ACC112 (cell line): Measurements from ENCODE around the gene TFCP2L1.

Experiments
- H2AFZ ChIP-seq: fragments of 200-600 bp; sonication (generic); one replicate; pipeline ENCODE4 v1.6.0; 2017; ENCODE audit warnings: antibody characterized with exemption, low read length; ENCODE audit not compliant: unreplicated experiment
- H3K27ac ChIP-seq: fragments of 200-600 bp; sonication (generic); 2 replicates; pipeline ENCODE4 v1.5.1; 2014; ENCODE audit warnings: low read depth, mild to moderate bottlenecking, antibody characterized with exemption, low read length, moderate library complexity
- H3K27me3 ChIP-seq: fragments of 200-600 bp; sonication (generic); 2 replicates; pipeline ENCODE4 v1.6.1; 2014; ENCODE audit warnings: mild to moderate bottlenecking, antibody characterized with exemption, low read length, moderate library complexity, mixed read lengths; ENCODE audit not compliant: insufficient read depth
- H3K36me3 ChIP-seq: fragments of 200-600 bp; sonication (generic); 2 replicates; pipeline ENCODE4 v1.6.1; 2016; ENCODE audit warnings: mild to moderate bottlenecking, antibody characterized with exemption, low read length, moderate library complexity, mixed read lengths; ENCODE audit not compliant: insufficient read depth
- H3K4me1 ChIP-seq: fragments of 200-600 bp; sonication (generic); one replicate; pipeline ENCODE4 v1.6.1; 2016; ENCODE audit warnings: low read length, mixed read lengths; ENCODE audit not compliant: insufficient read depth, unreplicated experiment, control insufficient read depth
- H3K4me3 ChIP-seq: fragments of 200-600 bp; sonication (generic); 2 replicates; pipeline ENCODE4 v1.5.1; 2014; ENCODE audit warnings: mild to moderate bottlenecking, low read depth, low read length
- H3K79me2 ChIP-seq: fragments of 200-600 bp; sonication (generic); one replicate; pipeline ENCODE4 v1.6.0; 2016; ENCODE audit warnings: low read length; ENCODE audit not compliant: control insufficient read depth, unreplicated experiment, insufficient read depth

The TFCP2L1 gene

DNA sequence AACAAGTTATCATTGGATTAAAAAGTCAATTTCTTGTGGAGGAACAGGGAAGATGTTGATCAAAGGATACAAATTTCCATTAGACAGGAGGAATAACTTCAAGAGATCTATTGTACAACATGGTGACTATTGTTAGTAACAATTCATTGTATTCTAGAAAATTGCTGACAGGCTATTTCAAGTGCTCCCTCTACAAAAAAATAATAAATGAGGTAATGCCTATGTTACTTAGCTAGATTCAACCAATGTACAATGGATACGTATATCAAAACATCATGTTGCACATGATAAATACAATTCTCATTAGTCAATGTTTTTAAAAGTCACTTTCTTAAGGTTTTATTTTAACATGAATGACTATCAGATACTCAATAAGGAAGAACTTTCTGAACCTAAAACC lies 33.5 kb downstream of the TFCP2L1 start:
- H3K27ac ChIP-seq = no peak overlapping the region
- H3K27me3 ChIP-seq = peaks cover 61% of the 10 kb centered on the region
- H3K4me3 ChIP-seq = no peak overlapping the region
- H3K79me2 ChIP-seq = no peaks in the 10 kb centered on the region
- no peak overlapping the region for H2AFZ ChIP-seq
- no peaks in the 10 kb centered on the region for H3K4me1 ChIP-seq
- H3K36me3 ChIP-seq = no peaks in the 10 kb centered on the region

- Histone ChIP-seq H2AFZ (no peak overlapping the region), H3K4me1 (no peaks in the 10 kb centered on the region), H3K79me2 (no peaks in the 10 kb centered on the region), H3K36me3 (no peaks in the 10 kb centered on the region), H3K4me3 (no peak overlapping the region), H3K27me3 (peaks cover 49% of the 10 kb centered on the region), H3K27ac (no peak overlapping the region)
Measured at GRCh38 chr2:121248766-121249343, 36.1 kb downstream of the TFCP2L1 start.

- Histone ChIP-seq H3K36me3 (no peaks in the 10 kb centered on the region), H3K79me2 (no peaks in the 10 kb centered on the region), H3K27ac (no peak overlapping the region), H3K4me1 (no peaks in the 10 kb centered on the region), H2AFZ (no peak overlapping the region), H3K27me3 (peaks cover 46% of the 10 kb centered on the region), H3K4me3 (no peak overlapping the region)
Measured at GRCh38 chr2:121247971-121248370, 37.0 kb downstream of the TFCP2L1 start.

GRCh38 chr2:121247534-121247933 lies 37.5 kb downstream of the TFCP2L1 start:
- Histone ChIP-seq H3K27me3 (peaks cover 46% of the 10 kb centered on the region), H3K4me3 (no peak overlapping the region), H3K79me2 (no peaks in the 10 kb centered on the region), H2AFZ (no peak overlapping the region), H3K27ac (no peak overlapping the region), H3K4me1 (no peaks in the 10 kb centered on the region), H3K36me3 (no peaks in the 10 kb centered on the region)

GRCh38 chr2:121246704-121247255 lies 38.2 kb downstream of the TFCP2L1 start:
- Histone ChIP-seq H3K79me2 (no peaks in the 10 kb centered on the region), H3K27me3 (peaks cover 47% of the 10 kb centered on the region), H3K4me1 (no peaks in the 10 kb centered on the region), H3K27ac (no peak overlapping the region), H2AFZ (no peak overlapping the region), H3K4me3 (no peak overlapping the region), H3K36me3 (no peaks in the 10 kb centered on the region)

DNA sequence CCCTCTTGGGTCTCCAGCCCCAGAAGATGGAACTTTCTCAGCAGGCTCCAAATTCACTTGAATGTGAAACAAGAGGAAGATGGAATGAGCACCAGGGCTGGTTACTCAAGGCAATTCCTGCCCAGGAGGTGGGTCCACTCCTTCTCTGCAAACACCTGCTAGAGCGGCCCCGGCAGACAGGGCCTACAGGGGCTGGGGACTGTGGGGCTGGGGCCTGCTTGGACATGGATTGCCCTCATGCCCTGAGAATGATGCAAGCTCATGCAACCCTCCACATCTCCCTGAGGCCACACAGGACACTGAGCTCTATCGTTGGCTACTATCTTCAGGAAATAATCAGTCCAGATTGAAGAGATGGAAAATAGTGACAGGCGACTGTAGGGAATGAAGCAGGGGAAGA lies 39.1 kb downstream of the TFCP2L1 start:
- no peak overlapping the region for H3K27ac ChIP-seq
- H3K36me3 ChIP-seq = no peaks in the 10 kb centered on the region

GRCh38 chr2:121245120-121245820 lies 39.7 kb downstream of the TFCP2L1 start:
- Histone ChIP-seq H3K27me3 (peaks cover 52% of the 10 kb centered on the region), H3K4me3 (no peak overlapping the region), H3K4me1 (no peaks in the 10 kb centered on the region), H3K36me3 (no peaks in the 10 kb centered on the region), H3K79me2 (no peaks in the 10 kb centered on the region), H3K27ac (no peak overlapping the region), H2AFZ (no peak overlapping the region)

More for the DNA sequence above, 39.1 kb downstream of the TFCP2L1 start:
- H3K79me2 ChIP-seq = no peaks in the 10 kb centered on the region
- H2AFZ ChIP-seq = no peak overlapping the region
- no peak overlapping the region for H3K4me3 ChIP-seq
- H3K27me3 ChIP-seq = peaks cover 47% of the 10 kb centered on the region
- no peaks in the 10 kb centered on the region for H3K4me1 ChIP-seq

DNA sequence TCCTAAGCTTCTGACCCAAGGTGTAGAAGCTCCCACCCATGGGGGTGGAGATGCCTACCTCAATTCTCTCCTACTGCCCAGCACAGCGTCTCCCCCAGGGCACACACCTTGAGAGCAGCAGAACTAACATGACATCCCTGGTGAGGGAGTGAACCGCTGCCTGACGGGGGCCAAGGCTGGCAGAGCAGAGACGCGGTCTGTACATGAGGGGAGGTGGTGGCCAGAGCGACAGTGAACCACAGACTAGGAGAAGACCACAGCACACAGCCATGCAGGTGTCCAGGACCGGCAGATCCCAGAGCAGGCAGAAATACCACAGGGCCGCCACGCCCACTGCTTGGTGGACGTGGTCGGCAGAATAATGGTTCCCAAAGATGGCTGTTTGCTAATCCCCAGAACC lies 40.4 kb downstream of the TFCP2L1 start:
- H3K4me3 ChIP-seq = no peak overlapping the region
- H3K36me3 ChIP-seq = no peaks in the 10 kb centered on the region
- no peaks in the 10 kb centered on the region for H3K79me2 ChIP-seq
- H2AFZ ChIP-seq = no peak overlapping the region
- H3K27ac ChIP-seq = no peak overlapping the region
- H3K4me1 ChIP-seq = no peaks in the 10 kb centered on the region
- peaks cover 55% of the 10 kb centered on the region for H3K27me3 ChIP-seq

- Histone ChIP-seq H3K4me3 (no peak overlapping the region), H2AFZ (no peak overlapping the region), H3K27me3 (peaks cover 56% of the 10 kb centered on the region), H3K27ac (no peak overlapping the region), H3K4me1 (no peaks in the 10 kb centered on the region), H3K79me2 (no peaks in the 10 kb centered on the region), H3K36me3 (no peaks in the 10 kb centered on the region)
Measured at GRCh38 chr2:121243821-121244460, 41.1 kb downstream of the TFCP2L1 start.

- no peak overlapping the region for H3K27ac ChIP-seq
- no peak overlapping the region for H2AFZ ChIP-seq
- no peaks in the 10 kb centered on the region for H3K4me1 ChIP-seq
- H3K4me3 ChIP-seq = no peak overlapping the region
- H3K36me3 ChIP-seq = no peaks in the 10 kb centered on the region
- H3K27me3 ChIP-seq = peaks cover 57% of the 10 kb centered on the region
- no peaks in the 10 kb centered on the region for H3K79me2 ChIP-seq
Measured at GRCh38 chr2:121242976-121243375, 42.0 kb downstream of the TFCP2L1 start.
